Measurements from ENCODE around the gene SEMG2. TPM values are rescaled to one million over a fixed set of nuclear protein-coding genes. Genes with fewer than 3 reads are reported as not detected.

The SEMG2 gene
- total RNA-seq, 1 donor: not detected

DNA sequence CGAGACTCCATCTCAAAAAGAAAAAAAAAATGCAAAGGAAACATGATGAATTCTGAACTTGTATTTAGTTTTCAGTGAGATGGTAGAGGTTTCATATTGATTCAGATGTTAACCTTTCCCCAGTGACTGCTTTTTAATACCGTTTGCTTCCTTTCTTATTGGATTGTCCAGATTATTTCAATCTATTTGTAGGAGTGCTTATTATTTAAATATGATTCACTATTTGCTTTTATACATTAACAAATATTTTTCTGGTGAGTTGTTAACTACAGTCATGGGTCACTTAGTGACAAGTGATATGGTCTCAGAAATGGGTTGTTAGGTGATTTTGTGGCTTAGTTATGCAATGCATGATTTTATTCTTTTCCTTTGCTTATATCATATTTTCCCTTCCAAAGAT, 38.1 kb upstream of the SEMG2 start:
- TF ChIP-seq, protein P1, sequence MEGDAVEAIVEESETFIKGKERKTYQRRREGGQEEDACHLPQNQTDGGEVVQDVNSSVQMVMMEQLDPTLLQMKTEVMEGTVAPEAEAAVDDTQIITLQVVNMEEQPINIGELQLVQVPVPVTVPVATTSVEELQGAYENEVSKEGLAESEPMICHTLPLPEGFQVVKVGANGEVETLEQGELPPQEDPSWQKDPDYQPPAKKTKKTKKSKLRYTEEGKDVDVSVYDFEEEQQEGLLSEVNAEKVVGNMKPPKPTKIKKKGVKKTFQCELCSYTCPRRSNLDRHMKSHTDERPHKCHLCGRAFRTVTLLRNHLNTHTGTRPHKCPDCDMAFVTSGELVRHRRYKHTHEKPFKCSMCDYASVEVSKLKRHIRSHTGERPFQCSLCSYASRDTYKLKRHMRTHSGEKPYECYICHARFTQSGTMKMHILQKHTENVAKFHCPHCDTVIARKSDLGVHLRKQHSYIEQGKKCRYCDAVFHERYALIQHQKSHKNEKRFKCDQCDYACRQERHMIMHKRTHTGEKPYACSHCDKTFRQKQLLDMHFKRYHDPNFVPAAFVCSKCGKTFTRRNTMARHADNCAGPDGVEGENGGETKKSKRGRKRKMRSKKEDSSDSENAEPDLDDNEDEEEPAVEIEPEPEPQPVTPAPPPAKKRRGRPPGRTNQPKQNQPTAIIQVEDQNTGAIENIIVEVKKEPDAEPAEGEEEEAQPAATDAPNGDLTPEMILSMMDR (IDR thresholded peaks at IDR 0.05; ENCODE audit: insufficient read depth, low read depth, low read length): no peak
- DNase-seq (ENCODE audit: low read depth): no peak

GRCh38 chr20:45187693-45188092, 33.5 kb upstream of the SEMG2 start:
- TF ChIP-seq, protein P1 (IDR thresholded peaks at IDR 0.05; ENCODE audit: insufficient read depth, low read depth, low read length): no peak
- DNase-seq (ENCODE audit: low read depth): no peak
- no peak overlapping the region for H3K4me3 ChIP-seq (ENCODE audit: low read depth, low read length)

More for the DNA sequence above, 38.1 kb upstream of the SEMG2 start:
- H3K4me3 ChIP-seq (ENCODE audit: low read depth, low read length): no peak overlapping the region

- TF ChIP-seq, protein P1 (IDR thresholded peaks at IDR 0.05; ENCODE audit: insufficient read depth, low read depth, low read length): no peak
- no peak for DNase-seq (ENCODE audit: low read depth)
- no peak overlapping the region for H3K4me3 ChIP-seq (ENCODE audit: low read depth, low read length)
Measured at GRCh38 chr20:45189067-45189609, 32.0 kb upstream of the SEMG2 start.

DNA sequence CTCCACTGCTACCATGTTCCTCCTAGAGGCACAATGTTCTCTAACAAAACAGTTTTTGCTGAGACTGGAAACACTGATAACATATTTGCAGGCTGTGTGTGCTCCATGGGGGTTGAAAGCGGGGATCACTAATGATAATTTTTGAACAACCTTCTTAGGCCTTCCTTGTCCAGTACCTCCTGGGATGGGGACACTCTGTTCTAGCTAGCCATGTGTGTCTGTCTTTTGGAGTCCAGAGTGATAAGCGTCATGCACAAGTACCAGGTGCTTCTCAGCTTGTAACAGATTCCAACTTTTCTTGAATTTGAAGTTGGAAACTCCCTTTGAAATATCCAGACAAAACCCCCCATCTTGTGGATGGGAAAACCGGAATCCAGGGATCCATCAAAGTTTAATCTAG, 31.3 kb upstream of the SEMG2 start:
- H3K4me3 ChIP-seq (ENCODE audit: low read depth, low read length): no peak overlapping the region
- no peak for DNase-seq (ENCODE audit: low read depth)
- TF ChIP-seq, protein P1 (IDR thresholded peaks at IDR 0.05; ENCODE audit: insufficient read depth, low read depth, low read length): no peak

- H3K4me3 ChIP-seq (ENCODE audit: low read depth, low read length): no peak overlapping the region
- no peak for DNase-seq (ENCODE audit: low read depth)
- TF ChIP-seq, protein P1 (IDR thresholded peaks at IDR 0.05; ENCODE audit: insufficient read depth, low read depth, low read length): no peak
Measured at GRCh38 chr20:45191926-45192325, 29.2 kb upstream of the SEMG2 start.

- no peak overlapping the region for H3K4me3 ChIP-seq (ENCODE audit: low read depth, low read length)
- TF ChIP-seq, protein P1 (IDR thresholded peaks at IDR 0.05; ENCODE audit: insufficient read depth, low read depth, low read length): no peak
- no peak for DNase-seq (ENCODE audit: low read depth)
Measured at GRCh38 chr20:45193331-45193730, 27.8 kb upstream of the SEMG2 start.

GRCh38 chr20:45206725-45207124, 14.4 kb upstream of the SEMG2 start, which contains the start of gene SEMG1:
TSS of gene SEMG1 (plus strand) at chr20:45207033. CDS start at chr20:45207054, 21 bp downstream.
- no peak for DNase-seq (ENCODE audit: low read depth)
- no peak within 1 kb of the TSS for H3K4me3 ChIP-seq (ENCODE audit: low read depth, low read length)
- TF ChIP-seq, protein P1 (IDR thresholded peaks at IDR 0.05; ENCODE audit: insufficient read depth, low read depth, low read length): no peak
